Panc1 (cell line): ENCODE measurements around the gene CEP290. TPM values are rescaled to one million over a fixed set of nuclear protein-coding genes. Genes with fewer than 3 reads are reported as not detected.
A peak's percentile ranks its signal among the peaks of the same experiment; 100 is the strongest.

Source experiments
- ATAC-seq: fragments of 200-7000 bp; cut with Tn5 transposase; 2 replicates; pipeline ENCODE4 v1.9.1; 2020; ENCODE audit warnings: mild to moderate bottlenecking, moderate library complexity
- BruUV-seq: library from RNA; stranded (reverse); fragments of 400-500 nt; replicated peaks from 2 replicates; lab custom pipeline; 2021; lab: Mats Ljungman, UMichigan
- CTCF ChIA-PET: fragments of 300-600 bp; sonication (Branson Sonifier 250); formaldehyde crosslinking; loops from one replicate; lab custom pipeline; 2022; ENCODE audit warnings: antibody characterized with exemption; lab: Charles Lee
- POLR2A ChIA-PET: fragments of 300-600 bp; sonication (Branson Sonifier 250); formaldehyde crosslinking; loops from one replicate; lab custom pipeline; 2022; ENCODE audit warnings: antibody characterized with exemption; lab: Charles Lee
- DNase-seq: peaks from one replicate; pipeline ENCODE4 v3.0.0-alpha.2; 2010; ENCODE audit warnings: low read depth, low spot score
- H3K27ac ChIP-seq: 2 replicates; pipeline ENCODE4 v1.5.1; 2011; ENCODE audit warnings: mild to moderate bottlenecking, low read length, inconsistent platforms
- H3K27me3 ChIP-seq: fragments of 200-500 bp; sonication (Bioruptor generic); 2 replicates; pipeline ENCODE4 v1.6.0; 2014; ENCODE audit warnings: low read length, inconsistent platforms; ENCODE audit not compliant: control insufficient read depth, insufficient read depth
- H3K36me3 ChIP-seq: fragments of 200-500 bp; sonication (Bioruptor generic); 2 replicates; pipeline ENCODE4 v1.5.1; 2014; ENCODE audit warnings: inconsistent platforms, mild to moderate bottlenecking, low read length, moderate library complexity; ENCODE audit not compliant: control insufficient read depth, insufficient read depth
- H3K4me1 ChIP-seq: 2 replicates; pipeline ENCODE4 v1.5.1; 2011; ENCODE audit warnings: inconsistent platforms, mild to moderate bottlenecking, low read length, moderate library complexity; ENCODE audit not compliant: control insufficient read depth, insufficient read depth
- H3K4me3 ChIP-seq, 2 experiments: 2 replicates each; pipeline ENCODE4 v1.5.1; 2011 to 2012; ENCODE audit warnings: low read depth in 2 of 2, low read length in 2 of 2, mild to moderate bottlenecking in 2 of 2, inconsistent platforms in 1 of 2, moderate library complexity in 1 of 2
- H3K9me3 ChIP-seq: fragments of 200-500 bp; sonication (Bioruptor generic); 2 replicates; pipeline ENCODE4 v1.5.1; 2014; ENCODE audit warnings: low read depth, mild to moderate bottlenecking, inconsistent platforms, low read length, moderate library complexity; ENCODE audit not compliant: control insufficient read depth, insufficient read depth
- CTCF ChIP-seq: fragments of 450-650 bp; IDR thresholded peaks from 2 replicates; pipeline ENCODE4 v1.5.1; 2017; ENCODE audit warnings: mild to moderate bottlenecking
- POLR2AphosphoS5 ChIP-seq: IDR thresholded peaks from 2 replicates; pipeline ENCODE4 v1.6.1; 2012; ENCODE audit warnings: mild to moderate bottlenecking, low read depth, low read length, moderate library complexity
- REST ChIP-seq, 2 experiments: IDR thresholded peaks; 2 replicates each; pipeline ENCODE4 v1.6.1; 2011 to 2012; ENCODE audit warnings: low read depth in 2 of 2, control low read depth in 1 of 2, low read length in 1 of 2, mild to moderate bottlenecking in 1 of 2, moderate library complexity in 1 of 2; ENCODE audit not compliant: insufficient read depth in 1 of 2
- SIN3A ChIP-seq: IDR thresholded peaks from 2 replicates; pipeline ENCODE4 v1.6.1; 2012; ENCODE audit warnings: low read depth, mild to moderate bottlenecking, low read length, moderate library complexity, borderline replicate concordance; ENCODE audit not compliant: insufficient read depth
- TCF7L2 ChIP-seq: IDR thresholded peaks from 2 replicates; pipeline ENCODE4 v1.6.1; 2011; ENCODE audit warnings: mild to moderate bottlenecking, low read depth, low read length, inconsistent platforms
- in situ Hi-C: cut with HindIII; loops from 2 replicates; pipeline ENCODE4 v1.10.0; 2016; ENCODE audit warnings: low sequenced_read_pairs, low pct_unique_long_range_greater_than_20kb
- intact Hi-C: fragments of 100-400 bp; cut with micrococcal nuclease; formaldehyde crosslinking; loops from one replicate; pipeline ENCODE4 v1.10.0; 2022; ENCODE audit not compliant: unreplicated experiment
- total RNA-seq: library from RNA; stranded (reverse); gene quantifications from one replicate; pipeline ENCODE4 v1.2.1, GENCODE V29; 2021; ENCODE audit not compliant: unreplicated experiment

CEP290 gene
- total RNA-seq, 1 experiment from 2014 or later = 14.6 TPM

- Histone ChIP-seq H3K36me3 (peaks cover 15% of the 10 kb centered on the region; the same call in 1 of the 2 replicates), H3K27ac (no peak overlapping the region), H3K4me3 (no peak overlapping the region), H3K4me1 (no peaks in the 10 kb centered on the region), H3K27me3 (no peaks in the 10 kb centered on the region), H3K9me3 (no peaks in the 10 kb centered on the region)
- ATAC-seq (no peak), DNase-seq (no peak)
- no TSS peak for BruUV-seq
- TF ChIP-seq POLR2AphosphoS5 = no peak
- no peak for TF ChIP-seq TCF7L2
- TF ChIP-seq REST (IDR thresholded peaks at IDR 0.05; ENCODE audit: insufficient read depth in 1 of 2, low read depth in 2 of 2, low read length in 1 of 2) = no peak
- TF ChIP-seq SIN3A = no peak
- no peak for TF ChIP-seq CTCF
- in situ Hi-C loops = no loop called here
- CTCF ChIA-PET = no interaction called here
- POLR2A ChIA-PET = no interaction called here
- intact Hi-C loops = no loop called here
Measured at GRCh38 chr12:88056571-88056970, 85.3 kb downstream of the CEP290 start.

GRCh38 chr12:88052686-88053085 lies 89.2 kb downstream of the CEP290 start:
- peak; percentile 95 for ATAC-seq
- Histone ChIP-seq H3K9me3 (no peaks in the 10 kb centered on the region), H3K27ac (no peak overlapping the region), H3K4me3 (no peak overlapping the region), H3K27me3 (no peaks in the 10 kb centered on the region), H3K36me3 (peaks cover 28% of the 10 kb centered on the region), H3K4me1 (no peaks in the 10 kb centered on the region)
- no TSS peak for BruUV-seq
- DNase-seq = no peak
- CTCF ChIA-PET = interaction anchor here (0.6 kb wide), 1 partner anchor 97 kb away, joined by 10 read pairs; no protein-coding TSS in a partner anchor
- TF ChIP-seq POLR2AphosphoS5 = no peak
- peak; percentile 76 for TF ChIP-seq CTCF
- TF ChIP-seq TCF7L2 = no peak
- intact Hi-C loops (no loop called here), in situ Hi-C loops (no loop called here)
- POLR2A ChIA-PET = no interaction called here
